GM18507 (cell line): Measurements from ENCODE around the gene TYSND1.
"Not testable (repeated sequence)": the region's sequence is repeated elsewhere in the genome, so short reads cannot be mapped to it uniquely, and the experiment has no call there.

ENCODE experiments used
- DNase-seq: peaks from one replicate; pipeline ENCODE4 v3.0.0; 2011; ENCODE audit warnings: low read depth; ENCODE audit not compliant: insufficient read length; ENCODE audit errors: extremely low spot score
- FAIRE-seq: peaks from 2 replicates; lab custom pipeline; 2011; peaks lifted over from hg19 to GRCh38; lab: Jason Lieb, UNC

TYSND1 gene

DNA sequence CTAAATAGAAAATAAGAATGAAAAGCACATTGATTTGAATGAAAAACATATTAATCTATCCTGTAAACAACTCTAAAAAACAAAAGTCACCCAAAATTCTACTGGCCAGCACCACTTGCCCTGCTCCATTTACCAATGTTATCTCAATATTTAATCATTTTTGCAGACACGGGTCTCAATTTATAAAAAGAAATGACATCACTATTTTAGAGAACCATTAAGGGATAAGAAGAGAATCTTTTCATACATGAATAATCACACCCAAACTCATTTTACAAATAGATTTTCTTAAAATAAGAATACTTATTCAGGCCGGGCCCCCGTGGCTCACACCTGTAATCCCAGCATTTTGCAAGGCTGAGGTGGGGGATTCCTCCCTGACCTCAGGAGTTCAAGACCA is 19.9 kb upstream of the TYSND1 start:
- DNase-seq (no peak), FAIRE-seq (no peak)

DNA sequence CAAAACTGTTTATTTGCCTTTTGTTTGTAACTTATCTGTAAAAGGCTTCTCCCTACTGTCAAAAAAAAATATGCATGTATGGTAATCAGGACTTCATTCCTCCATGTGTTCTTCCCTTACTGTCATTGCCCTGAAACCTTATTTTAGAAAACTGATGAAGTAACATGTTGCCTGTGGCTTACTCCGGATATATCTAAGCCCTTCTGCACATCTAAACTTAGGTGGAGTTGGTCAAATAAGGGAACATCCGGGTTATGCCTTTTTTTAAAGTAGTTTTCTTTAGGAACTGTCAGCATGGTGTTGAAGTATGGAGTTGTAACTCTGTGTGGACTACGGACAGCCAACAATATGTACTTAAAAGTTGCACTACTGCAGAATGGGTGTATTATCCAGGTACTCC is 17.7 kb upstream of the TYSND1 start:
- no peak for DNase-seq
- FAIRE-seq, result no peak

DNA sequence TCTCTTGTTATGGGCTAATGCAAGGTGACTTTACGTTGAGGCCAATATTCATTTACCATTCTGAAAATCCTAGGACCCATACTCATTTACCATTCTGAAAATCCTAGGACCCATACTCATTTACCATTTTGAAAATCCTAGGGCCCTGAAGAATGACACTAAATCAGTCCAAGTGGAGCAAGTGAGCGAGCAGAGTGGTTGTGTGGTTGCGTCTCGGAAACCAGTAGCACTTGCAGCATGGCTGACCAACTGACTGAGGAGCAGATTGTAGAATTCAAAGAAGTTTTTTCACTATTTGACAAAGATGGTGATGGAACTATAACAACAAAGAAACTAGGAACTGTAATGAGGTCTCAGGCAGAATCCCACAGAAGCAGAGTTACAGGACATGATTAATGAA is 16.9 kb upstream of the TYSND1 start:
- DNase-seq, result no peak
- FAIRE-seq, result no peak

- FAIRE-seq (peak; percentile 83), DNase-seq (peak; percentile 58)
These were observed 16.3 kb upstream of the TYSND1 start for GRCh38 chr10:70162892-70163201.

- FAIRE-seq, result no peak
These were observed 15.8 kb upstream of the TYSND1 start for GRCh38 chr10:70162151-70162891.

DNA sequence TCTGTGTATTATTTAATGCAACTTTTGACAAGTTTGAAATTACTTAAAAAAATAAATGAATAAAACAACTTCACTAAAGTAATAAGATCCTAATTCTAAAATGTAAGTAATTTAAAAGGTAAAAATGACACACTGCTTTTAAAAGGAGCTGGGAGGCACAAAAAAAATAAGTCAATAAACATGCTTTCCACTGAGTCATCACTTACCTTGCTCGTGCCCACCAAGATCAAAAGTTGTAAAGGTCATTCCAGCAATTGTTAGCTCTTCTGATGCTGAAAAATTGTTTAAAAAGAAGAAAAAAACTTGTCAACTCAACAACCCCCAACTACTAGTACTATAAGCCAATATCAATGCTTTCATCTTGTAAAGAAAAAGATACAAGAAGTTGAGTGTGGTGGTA is 14.3 kb upstream of the TYSND1 start:
- no peak for FAIRE-seq
- DNase-seq, result no peak

More at GRCh38 chr10:70162151-70162891, 15.8 kb upstream of the TYSND1 start:
- no peak for DNase-seq

- DNase-seq, FAIRE-seq: not testable (repeated sequence)
These were observed 12.9 kb upstream of the TYSND1 start for GRCh38 chr10:70159366-70159765.

GRCh38 chr10:70158113-70158512 is 11.6 kb upstream of the TYSND1 start:
- DNase-seq (no peak), FAIRE-seq (no peak)

DNA sequence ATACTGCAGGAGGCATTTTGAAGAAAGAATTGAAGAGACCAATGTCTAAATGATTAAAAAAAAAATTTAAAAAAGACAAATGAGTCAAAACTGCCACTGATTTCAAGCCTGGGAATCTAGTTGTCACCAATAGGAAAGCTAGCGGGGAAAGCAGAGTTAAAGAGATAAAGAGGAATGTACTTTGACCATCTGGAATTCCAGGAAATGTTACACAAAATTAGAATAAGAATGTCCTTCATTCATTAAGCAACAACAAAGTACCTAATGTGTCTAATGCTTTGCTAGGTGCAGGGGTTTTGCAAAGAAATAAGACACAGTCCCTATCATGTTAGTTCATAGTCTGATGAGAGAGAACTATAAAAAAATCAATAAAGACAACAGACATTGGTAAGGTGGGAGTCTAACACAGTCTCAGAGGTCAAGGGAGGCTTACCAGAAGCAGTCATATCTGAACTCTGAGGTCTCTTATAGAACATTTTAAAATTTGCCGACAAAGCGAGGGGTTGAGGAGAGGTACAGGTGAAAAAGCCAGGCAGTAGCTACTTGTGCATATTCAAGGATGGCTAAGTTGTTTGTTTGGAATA is 8.8 kb upstream of the TYSND1 start:
- FAIRE-seq (no peak), DNase-seq (no peak)

DNA sequence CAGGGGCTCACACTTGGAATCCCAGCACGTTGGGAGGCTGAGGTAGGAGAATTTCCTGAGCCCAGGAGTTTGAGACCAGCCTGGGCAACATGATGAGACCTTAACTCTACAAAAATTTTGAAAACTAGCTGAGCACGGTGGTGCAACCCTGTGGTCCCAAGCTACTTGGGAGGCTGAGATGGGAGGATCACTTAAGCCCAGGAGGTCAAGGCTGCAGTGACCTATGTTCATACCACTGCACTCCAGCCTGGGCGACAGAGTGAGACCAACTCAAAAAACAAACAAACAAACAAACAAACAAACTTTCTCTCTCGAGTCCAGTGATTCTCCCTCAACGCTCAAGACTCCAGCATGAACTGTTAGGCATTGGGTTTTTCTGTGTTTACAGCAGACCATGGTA is 2.0 kb upstream of the TYSND1 start:
- no peak for DNase-seq
- no peak for FAIRE-seq

DNA sequence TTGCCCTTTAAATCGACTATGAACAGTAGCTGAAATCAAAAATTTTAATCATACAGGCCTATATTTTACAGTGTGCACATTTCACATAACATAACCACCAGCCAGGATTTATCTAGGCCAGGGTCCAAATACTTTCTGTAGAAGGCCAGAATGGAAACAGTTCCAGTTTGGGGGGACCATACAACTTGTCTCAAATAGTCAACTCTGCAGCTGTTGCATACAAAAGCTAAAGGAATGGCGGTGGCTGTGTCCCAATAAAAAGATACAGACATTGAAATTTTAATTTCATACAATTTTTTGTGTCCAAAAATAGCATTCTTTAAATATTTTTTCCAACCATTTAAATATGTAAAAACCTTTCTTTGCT is 742 bp upstream of the TYSND1 start:
- no peak for FAIRE-seq
- no peak for DNase-seq

- peak; percentile 36 for FAIRE-seq
- DNase-seq, result peak; percentile 50
These were observed 623 bp downstream of the TYSND1 start for GRCh38 chr10:70145666-70146488.

GRCh38 chr10:70145166-70145665 is 1.3 kb downstream of the TYSND1 start:
- no peak for FAIRE-seq

DNA sequence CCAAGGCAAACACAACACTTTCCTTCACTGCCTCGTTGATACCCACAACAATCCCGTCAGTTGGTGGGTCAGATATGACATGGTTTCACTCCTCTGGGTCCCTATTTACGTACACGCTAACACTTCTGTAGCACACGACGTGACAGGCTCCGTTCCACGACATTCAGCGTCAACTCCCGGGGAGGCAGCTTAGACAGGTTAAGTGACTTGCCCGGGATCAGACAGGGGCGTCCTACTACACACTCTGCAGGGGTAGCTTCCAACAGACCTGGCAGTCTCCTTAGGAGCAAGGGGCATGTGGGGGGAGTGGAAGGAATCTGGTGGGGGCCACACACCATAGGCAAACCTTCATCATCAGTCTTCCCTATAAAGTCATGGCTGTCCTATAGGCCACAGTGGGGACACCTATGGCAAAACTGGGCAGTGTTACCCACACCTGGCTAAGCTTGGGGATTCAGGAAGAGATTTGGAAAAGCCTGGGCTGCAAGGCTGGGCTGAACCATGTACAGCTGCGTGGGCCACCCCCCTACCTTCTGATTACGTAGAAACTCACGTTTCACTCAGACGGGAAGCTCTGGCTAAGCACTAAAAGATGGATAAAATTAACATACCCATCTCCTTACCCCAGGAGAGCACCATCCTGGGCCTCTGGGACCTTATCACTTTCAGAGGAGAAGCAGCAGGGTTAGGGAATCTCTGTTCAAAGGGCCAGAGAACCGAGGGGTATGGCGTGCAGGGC is 2.0 kb downstream of the TYSND1 start:
- no peak for DNase-seq
- no peak for FAIRE-seq

More at GRCh38 chr10:70145166-70145665, 1.3 kb downstream of the TYSND1 start:
- DNase-seq, result no peak

DNA sequence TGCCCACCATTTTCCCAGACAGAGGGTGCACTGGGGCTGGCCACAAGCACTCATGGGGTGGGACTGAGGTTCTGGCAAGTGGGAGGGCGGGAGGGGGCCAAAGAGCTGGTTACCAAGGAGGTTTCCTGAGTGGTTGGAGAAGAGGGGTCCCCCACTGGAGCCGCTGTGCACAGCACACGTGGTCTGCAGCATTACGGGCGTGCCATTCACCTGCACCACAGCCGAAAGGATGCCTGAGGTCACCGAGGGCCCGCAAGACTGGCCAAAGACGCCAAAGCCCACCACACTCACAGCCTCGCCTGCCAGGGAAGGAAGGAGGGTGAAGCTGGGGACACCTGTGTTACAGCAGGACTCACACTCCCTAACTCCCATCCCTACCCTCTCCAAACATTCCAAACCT is 3.9 kb downstream of the TYSND1 start:
- DNase-seq (no peak), FAIRE-seq (no peak)

- FAIRE-seq, result no peak
- DNase-seq, result no peak
These were observed 6.2 kb downstream of the TYSND1 start for GRCh38 chr10:70140297-70140696.

- DNase-seq (no peak), FAIRE-seq (no peak)
These were observed 6.6 kb downstream of the TYSND1 start for GRCh38 chr10:70139997-70140250.

- DNase-seq (no peak), FAIRE-seq (no peak)
These were observed 7.1 kb downstream of the TYSND1 start for GRCh38 chr10:70139151-70139996.
